PC-9 (cell line): ENCODE results near the gene GATB. TPM values are rescaled to one million over a fixed set of nuclear protein-coding genes. Genes with fewer than 3 reads are reported as not detected.

Experiments used
- BruUV-seq: library from RNA; stranded (reverse); fragments of 400-500 nt; replicated peaks from 2 replicates; lab custom pipeline; 2021; lab: Mats Ljungman, UMichigan
- CTCF ChIA-PET: fragments of 300-600 bp; sonication (Branson Sonifier 250); formaldehyde crosslinking; loops from one replicate; lab custom pipeline; 2022; ENCODE audit warnings: antibody characterized with exemption; lab: Charles Lee
- POLR2A ChIA-PET: fragments of 300-600 bp; sonication (Branson Sonifier 250); formaldehyde crosslinking; loops from one replicate; lab custom pipeline; 2022; ENCODE audit warnings: antibody characterized with exemption; ENCODE audit not compliant: unreplicated experiment; lab: Charles Lee
- DNase-seq, 2 experiments: peaks; one replicate each; pipeline versions ENCODE4 v3.0.0 to v3.0.0-alpha.2; 2015 to 2022; ENCODE audit warnings: mixed read lengths in 1 of 2
- H2AFZ ChIP-seq: fragments of 200-600 bp; sonication (generic); 2 replicates; pipeline ENCODE4 v1.8.1; 2017; ENCODE audit warnings: antibody characterized with exemption
- H3F3A ChIP-seq: fragments of 200-600 bp; sonication (generic); 2 replicates; pipeline ENCODE4 v1.8.1; 2017; ENCODE audit warnings: antibody characterized with exemption, mild to moderate bottlenecking, low read depth; ENCODE audit not compliant: insufficient read depth
- H3K27ac ChIP-seq: fragments of 200-600 bp; sonication (generic); 2 replicates; pipeline ENCODE4 v1.6.1; 2016; ENCODE audit warnings: mixed run types
- H3K27me3 ChIP-seq: fragments of 200-600 bp; sonication (generic); 2 replicates; pipeline ENCODE4 v1.6.1; 2016; ENCODE audit warnings: low read depth, mixed run types; ENCODE audit not compliant: insufficient read depth
- H3K36me3 ChIP-seq: fragments of 200-600 bp; sonication (generic); 2 replicates; pipeline ENCODE4 v1.6.1; 2016; ENCODE audit warnings: low read depth, mixed run types
- H3K4me1 ChIP-seq: fragments of 200-600 bp; sonication (generic); replicated peaks from 2 replicates; pipeline ENCODE4 v1.6.1; 2016; ENCODE audit warnings: mixed run types; ENCODE audit not compliant: insufficient read depth
- H3K4me2 ChIP-seq: fragments of 200-600 bp; sonication (generic); 2 replicates; pipeline ENCODE4 v1.6.1; 2017; ENCODE audit warnings: mixed run types
- H3K4me3 ChIP-seq: fragments of 200-600 bp; sonication (generic); 2 replicates; pipeline ENCODE4 v1.6.1; 2016; ENCODE audit warnings: mixed run types
- H3K79me2 ChIP-seq: fragments of 200-600 bp; sonication (generic); 2 replicates; pipeline ENCODE4 v1.6.1; 2017; ENCODE audit warnings: low read depth, mixed run types
- H3K9me2 ChIP-seq: fragments of 200-600 bp; sonication (generic); 2 replicates; pipeline ENCODE4 v1.8.1; 2017; ENCODE audit warnings: mild to moderate bottlenecking; ENCODE audit not compliant: insufficient read depth
- H3K9me3 ChIP-seq: fragments of 200-600 bp; sonication (generic); 2 replicates; pipeline ENCODE4 v1.8.1; 2016; ENCODE audit warnings: low read depth; ENCODE audit not compliant: insufficient read depth
- H4K20me1 ChIP-seq: fragments of 200-600 bp; sonication (generic); 2 replicates; pipeline ENCODE4 v1.8.1; 2017; ENCODE audit not compliant: insufficient read depth
- EZH2 ChIP-seq: fragments of 200-600 bp; sonication (generic); IDR thresholded peaks from 2 replicates; pipeline ENCODE4 v1.8.0; 2017; ENCODE audit warnings: antibody characterized with exemption, low read depth
- intact Hi-C: fragments of 100-400 bp; cut with micrococcal nuclease; formaldehyde crosslinking; loops from one replicate; pipeline ENCODE4 v1.10.0; 2022; ENCODE audit not compliant: unreplicated experiment
- total RNA-seq: library from RNA; stranded (reverse); gene quantifications from 2 replicates; pipeline ENCODE4 v1.2.3, GENCODE V29; 2021
- TF ChIP-seq, protein P1 (sequence below): fragments of 200-600 bp; sonication (generic); conservative IDR thresholded peaks from 2 replicates; pipeline ENCODE4 v1.6.1; 2017; ENCODE audit warnings: mixed run types, antibody characterized with exemption, mild to moderate bottlenecking, moderate library complexity

GATB gene
- total RNA-seq, 1 experiment from 2014 or later: 24.2 TPM

DNA sequence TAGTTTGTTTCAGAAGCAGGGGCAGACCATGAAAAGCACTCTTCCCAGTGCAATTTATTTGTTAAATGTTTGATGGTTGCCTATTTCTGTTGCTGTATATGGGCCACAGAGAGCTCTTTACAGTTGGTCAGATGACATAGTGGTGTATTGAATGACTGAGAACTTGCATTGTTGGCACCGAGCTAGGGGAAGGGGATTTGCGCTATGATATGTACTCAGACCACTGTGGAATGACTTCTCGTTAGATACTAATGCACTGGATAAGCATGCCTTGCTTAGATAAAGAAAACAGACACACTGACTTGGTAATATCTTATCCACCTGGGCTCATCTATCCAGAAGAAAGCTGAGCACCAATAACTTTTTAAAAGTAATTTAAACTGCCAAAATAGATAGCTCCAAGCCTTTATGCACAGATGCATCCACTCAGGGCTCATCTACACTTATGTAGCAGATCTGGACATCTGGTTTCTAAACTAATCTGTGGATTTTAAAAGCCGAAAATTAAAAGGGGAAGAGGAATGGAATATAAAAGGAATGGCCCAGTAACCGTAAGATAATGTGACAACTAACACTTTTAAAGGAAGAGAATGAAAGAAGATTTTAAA lies 132.7 kb downstream of the GATB start:
- BruUV-seq: no TSS peak
- Histone ChIP-seq H2AFZ (no peak overlapping the region), H3K4me1 (no peaks in the 10 kb centered on the region), H4K20me1 (no peaks in the 10 kb centered on the region), H3K4me3 (no peak overlapping the region), H3K9me2 (no peaks in the 10 kb centered on the region), H3K27me3 (no peaks in the 10 kb centered on the region), H3K36me3 (no peaks in the 10 kb centered on the region), H3K27ac (no peak overlapping the region), H3K9me3 (no peaks in the 10 kb centered on the region), H3F3A (no peaks in the 10 kb centered on the region), H3K4me2 (no peak overlapping the region), H3K79me2 (no peaks in the 10 kb centered on the region)
- no peak for DNase-seq
- ChIA-PET CTCF (interaction anchor here (0.6 kb wide), 2 partner anchors 205 to 264 kb away, joined by 3 to 14 read pairs; no protein-coding TSS in a partner anchor), POLR2A (no interaction called here)
- no peak for TF ChIP-seq EZH2
- TF ChIP-seq, protein P1, sequence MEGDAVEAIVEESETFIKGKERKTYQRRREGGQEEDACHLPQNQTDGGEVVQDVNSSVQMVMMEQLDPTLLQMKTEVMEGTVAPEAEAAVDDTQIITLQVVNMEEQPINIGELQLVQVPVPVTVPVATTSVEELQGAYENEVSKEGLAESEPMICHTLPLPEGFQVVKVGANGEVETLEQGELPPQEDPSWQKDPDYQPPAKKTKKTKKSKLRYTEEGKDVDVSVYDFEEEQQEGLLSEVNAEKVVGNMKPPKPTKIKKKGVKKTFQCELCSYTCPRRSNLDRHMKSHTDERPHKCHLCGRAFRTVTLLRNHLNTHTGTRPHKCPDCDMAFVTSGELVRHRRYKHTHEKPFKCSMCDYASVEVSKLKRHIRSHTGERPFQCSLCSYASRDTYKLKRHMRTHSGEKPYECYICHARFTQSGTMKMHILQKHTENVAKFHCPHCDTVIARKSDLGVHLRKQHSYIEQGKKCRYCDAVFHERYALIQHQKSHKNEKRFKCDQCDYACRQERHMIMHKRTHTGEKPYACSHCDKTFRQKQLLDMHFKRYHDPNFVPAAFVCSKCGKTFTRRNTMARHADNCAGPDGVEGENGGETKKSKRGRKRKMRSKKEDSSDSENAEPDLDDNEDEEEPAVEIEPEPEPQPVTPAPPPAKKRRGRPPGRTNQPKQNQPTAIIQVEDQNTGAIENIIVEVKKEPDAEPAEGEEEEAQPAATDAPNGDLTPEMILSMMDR: no peak
- intact Hi-C loops: no loop called here

DNA sequence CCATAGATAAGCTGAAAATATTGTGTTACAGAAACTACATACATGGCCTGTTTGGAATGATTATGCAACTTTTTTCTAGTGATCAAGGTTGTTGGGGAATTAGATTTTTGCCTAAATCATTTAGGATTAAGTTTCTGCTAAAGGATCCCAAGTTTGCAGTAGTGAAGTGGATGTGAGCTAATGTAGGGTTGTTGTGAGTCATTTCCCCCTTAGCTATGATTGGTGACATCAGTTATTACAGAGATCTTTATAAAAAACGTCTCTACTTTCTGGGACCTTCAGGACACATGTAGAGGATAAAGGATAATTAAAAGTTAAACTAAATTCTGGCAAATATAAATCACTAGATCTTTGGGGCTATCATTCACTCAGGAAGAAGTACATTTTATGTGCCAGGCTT lies 133.3 kb downstream of the GATB start:
- H2AFZ ChIP-seq: no peak overlapping the region
- POLR2A ChIA-PET: no interaction called here
- TF ChIP-seq, protein P1: no peak
- no peak for TF ChIP-seq EZH2
- H3K4me3 ChIP-seq: no peak overlapping the region
- no peaks in the 10 kb centered on the region for H3K4me1 ChIP-seq
- no peaks in the 10 kb centered on the region for H3K79me2 ChIP-seq
- no peak overlapping the region for H3K4me2 ChIP-seq
- H4K20me1 ChIP-seq: no peaks in the 10 kb centered on the region
- no TSS peak for BruUV-seq
- no peaks in the 10 kb centered on the region for H3K36me3 ChIP-seq
- no peaks in the 10 kb centered on the region for H3K9me3 ChIP-seq
- intact Hi-C loops: no loop called here
- DNase-seq: no peak
- H3F3A ChIP-seq: no peaks in the 10 kb centered on the region
- no peaks in the 10 kb centered on the region for H3K9me2 ChIP-seq
- CTCF ChIA-PET: interaction anchor here (0.5 to 0.6 kb wide), 3 partner anchors 205 to 531 kb away, joined by 3 to 14 read pairs (median 3); no protein-coding TSS in a partner anchor
- H3K27ac ChIP-seq: no peak overlapping the region
- no peaks in the 10 kb centered on the region for H3K27me3 ChIP-seq

DNA sequence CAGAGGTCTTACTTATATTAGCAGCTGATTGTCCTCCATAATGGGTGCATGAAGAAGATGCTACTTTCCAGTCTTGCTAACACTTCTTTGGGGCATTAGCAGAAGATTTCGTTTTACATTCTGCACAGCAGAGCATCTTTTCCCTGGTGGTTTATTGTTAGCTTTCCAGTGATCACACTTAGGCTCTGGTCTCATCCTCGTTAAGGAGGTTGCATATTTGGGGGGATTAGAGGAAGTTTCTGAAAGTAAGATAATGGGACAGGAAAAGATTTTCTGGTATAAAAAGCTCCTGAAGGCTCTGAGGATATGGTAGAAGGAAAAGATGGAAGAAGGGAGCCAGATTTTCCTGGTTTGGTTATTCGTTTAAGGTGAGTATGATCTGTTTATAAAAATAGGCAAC lies 134.1 kb downstream of the GATB start:
- Histone ChIP-seq H3K79me2 (no peaks in the 10 kb centered on the region), H3K4me3 (no peak overlapping the region), H3F3A (no peaks in the 10 kb centered on the region), H3K9me2 (no peaks in the 10 kb centered on the region), H3K27me3 (no peaks in the 10 kb centered on the region), H3K36me3 (no peaks in the 10 kb centered on the region), H4K20me1 (no peaks in the 10 kb centered on the region), H3K4me1 (no peaks in the 10 kb centered on the region), H2AFZ (no peak overlapping the region), H3K9me3 (no peaks in the 10 kb centered on the region), H3K27ac (no peak overlapping the region), H3K4me2 (no peak overlapping the region)
- ChIA-PET POLR2A (no interaction called here), CTCF (no interaction called here)
- BruUV-seq: no TSS peak
- DNase-seq: no peak
- TF ChIP-seq EZH2: no peak
- TF ChIP-seq, protein P1: no peak
- intact Hi-C loops: no loop called here
